Panc1 (cell line): ENCODE measurements around the gene CEP68.

Experiments used
- CTCF ChIP-seq: fragments of 450-650 bp; IDR thresholded peaks from 2 replicates; pipeline ENCODE4 v1.5.1; 2017; ENCODE audit warnings: mild to moderate bottlenecking
- POLR2AphosphoS5 ChIP-seq: IDR thresholded peaks from 2 replicates; pipeline ENCODE4 v1.6.1; 2012; ENCODE audit warnings: mild to moderate bottlenecking, low read depth, low read length, moderate library complexity
- REST ChIP-seq, 2 experiments: IDR thresholded peaks; 2 replicates each; pipeline ENCODE4 v1.6.1; 2011 to 2012; ENCODE audit warnings: low read depth in 2 of 2, control low read depth in 1 of 2, low read length in 1 of 2, mild to moderate bottlenecking in 1 of 2, moderate library complexity in 1 of 2; ENCODE audit not compliant: insufficient read depth in 1 of 2
- SIN3A ChIP-seq: IDR thresholded peaks from 2 replicates; pipeline ENCODE4 v1.6.1; 2012; ENCODE audit warnings: low read depth, mild to moderate bottlenecking, low read length, moderate library complexity, borderline replicate concordance; ENCODE audit not compliant: insufficient read depth
- TCF7L2 ChIP-seq: IDR thresholded peaks from 2 replicates; pipeline ENCODE4 v1.6.1; 2011; ENCODE audit warnings: mild to moderate bottlenecking, low read depth, low read length, inconsistent platforms

GRCh38 chr2:65114921-65115320 is 58.7 kb downstream of the CEP68 start:
- no peak for TF ChIP-seq CTCF
- no peak for TF ChIP-seq POLR2AphosphoS5
- TF ChIP-seq TCF7L2 = no peak
- no peak for TF ChIP-seq REST (IDR thresholded peaks at IDR 0.05; ENCODE audit: insufficient read depth in 1 of 2, low read depth in 2 of 2, low read length in 1 of 2)
- TF ChIP-seq SIN3A = no peak
